ENCODE data around the gene TNFRSF1B.
A peak's percentile ranks its signal among the peaks of the same experiment; 100 is the strongest.

TNFRSF1B gene

GRCh38 chr1:12157366-12158231 is 9.2 kb upstream of the TNFRSF1B start:
- DNase-seq (ENCODE audit: low read depth in 1 of 2, low spot score in 1 of 2), result no peak

DNA sequence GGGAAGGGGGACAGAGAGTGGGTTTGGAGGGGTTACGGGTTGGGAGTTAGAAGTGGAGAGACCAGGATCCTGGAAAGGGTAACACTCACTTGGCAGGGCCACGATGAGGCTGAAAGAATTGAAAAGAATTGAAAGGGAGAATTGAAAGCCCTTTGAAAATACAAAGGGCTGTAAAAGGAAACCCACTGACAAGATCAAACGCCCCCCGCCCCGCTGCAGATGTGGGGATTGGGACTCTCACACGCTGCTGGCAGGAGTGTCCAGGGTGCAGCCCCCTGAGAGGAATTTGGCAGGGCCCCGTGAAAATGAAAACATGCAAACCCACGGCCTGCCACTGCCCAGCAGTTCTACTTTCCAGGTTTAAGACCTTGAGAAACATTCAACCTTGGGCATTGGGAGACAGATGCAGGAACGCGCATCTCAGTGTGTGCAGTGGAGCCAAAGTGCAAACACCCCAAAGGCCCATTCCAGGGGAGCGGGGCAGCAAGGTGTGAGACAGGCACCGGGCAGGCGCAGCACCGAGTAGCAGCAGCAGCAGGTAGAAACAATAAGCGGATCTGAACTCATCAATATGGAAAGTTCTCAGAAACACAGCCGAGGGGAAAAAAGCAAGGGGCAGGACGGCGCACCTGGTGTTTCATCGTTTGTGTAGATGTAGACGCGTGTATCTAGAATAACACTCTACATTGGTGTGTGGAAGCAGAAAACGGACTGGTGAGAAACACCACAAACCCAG is 8.3 kb upstream of the TNFRSF1B start:
- DNase-seq (ENCODE audit: low read depth in 1 of 2, low spot score in 1 of 2), result no peak

GRCh38 chr1:12159816-12160215 is 7.0 kb upstream of the TNFRSF1B start:
- no peak for DNase-seq (ENCODE audit: low read depth in 1 of 2, low spot score in 1 of 2)

DNA sequence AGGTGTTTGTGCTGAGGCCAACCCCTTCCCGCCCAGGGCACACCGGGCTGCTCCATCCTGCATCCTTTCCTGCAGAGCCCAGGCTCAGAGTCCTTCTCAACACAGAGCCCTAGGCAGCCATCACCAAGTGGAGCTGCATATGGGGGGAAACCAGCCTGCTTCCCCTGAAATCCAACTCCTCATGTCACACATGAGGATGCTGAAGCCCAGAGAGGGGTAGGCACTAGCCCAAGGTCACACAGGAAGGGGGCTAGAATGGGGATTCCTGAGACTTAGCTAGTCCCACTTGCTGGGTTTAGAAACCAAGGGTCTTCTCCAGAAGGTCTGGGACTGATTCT is 5.5 kb upstream of the TNFRSF1B start:
- no peak for DNase-seq (ENCODE audit: low read depth in 1 of 2, low spot score in 1 of 2)

GRCh38 chr1:12161662-12162458 is 4.9 kb upstream of the TNFRSF1B start:
- peak; percentile 46 to 55 for DNase-seq (ENCODE audit: low read depth in 1 of 2, low spot score in 1 of 2)

GRCh38 chr1:12162459-12163137 is 4.2 kb upstream of the TNFRSF1B start:
- DNase-seq (ENCODE audit: low read depth in 1 of 2, low spot score in 1 of 2), result no peak

DNA sequence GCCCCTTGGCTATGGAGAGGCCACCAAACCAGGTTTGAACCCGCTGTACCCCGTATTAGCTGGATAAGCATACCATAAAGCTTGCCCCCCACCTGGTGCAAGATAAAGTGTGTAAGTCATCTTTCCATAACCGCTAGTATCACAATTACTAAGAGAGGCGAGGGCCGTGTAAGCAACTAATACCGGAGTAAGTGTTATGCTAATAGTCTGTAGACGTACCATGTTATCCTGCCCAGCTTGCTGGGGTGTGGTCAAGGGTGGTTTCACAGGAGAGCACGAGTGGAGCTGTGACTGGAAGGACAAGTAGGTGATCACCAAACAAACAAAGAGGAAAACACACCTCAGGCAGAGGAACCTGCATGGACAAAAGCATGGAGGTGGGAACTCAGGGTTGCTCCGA is 3.6 kb upstream of the TNFRSF1B start:
- DNase-seq (ENCODE audit: low read depth in 1 of 2, low spot score in 1 of 2), result no peak

- no peak for DNase-seq (ENCODE audit: low read depth in 1 of 2, low spot score in 1 of 2)
These were observed 2.6 kb upstream of the TNFRSF1B start for GRCh38 chr1:12164210-12164609.

GRCh38 chr1:12165342-12165741 is 1.4 kb upstream of the TNFRSF1B start:
- no peak for DNase-seq (ENCODE audit: low read depth in 1 of 2, low spot score in 1 of 2)

- no peak for DNase-seq (ENCODE audit: low read depth in 1 of 2, low spot score in 1 of 2)
These were observed 970 bp downstream of the TNFRSF1B start for GRCh38 chr1:12167493-12168429.

GRCh38 chr1:12168451-12169160 is 1.8 kb downstream of the TNFRSF1B start:
- DNase-seq (ENCODE audit: low read depth in 1 of 2, low spot score in 1 of 2), result no peak

DNA sequence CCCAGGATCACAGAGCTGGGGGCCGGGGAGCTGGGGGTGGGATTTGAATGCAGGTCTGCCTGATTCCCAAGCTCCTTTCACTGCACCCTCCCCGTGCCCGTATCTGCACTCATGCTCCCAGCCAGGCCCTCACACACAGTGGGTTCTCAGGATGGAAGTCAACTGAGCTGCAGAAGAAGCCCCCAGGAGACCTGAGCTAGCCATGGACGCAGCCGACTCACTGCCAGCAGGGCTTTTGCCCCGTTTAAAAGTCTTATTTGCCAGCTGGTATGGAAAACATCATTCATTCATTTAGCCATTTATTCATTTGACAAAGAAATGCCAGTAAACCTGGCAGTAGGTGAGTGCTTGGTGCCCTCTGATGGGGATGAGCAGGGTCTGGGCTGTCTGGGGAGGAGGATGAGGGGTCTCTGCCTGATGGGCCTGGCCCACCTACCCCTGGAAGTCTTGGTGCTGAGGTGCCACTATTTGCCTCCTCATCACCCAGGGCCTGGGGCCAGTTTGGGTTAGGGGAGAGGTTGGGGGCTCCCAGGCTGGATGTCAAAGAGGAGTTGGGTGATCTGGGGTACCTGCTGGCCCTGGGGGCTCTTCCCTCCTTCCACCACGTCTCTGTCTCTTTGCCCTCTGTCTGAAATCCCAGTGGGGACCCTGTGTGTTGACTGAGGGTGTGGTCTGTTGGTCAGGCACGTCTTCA is 2.8 kb downstream of the TNFRSF1B start:
- DNase-seq (ENCODE audit: low read depth in 1 of 2, low spot score in 1 of 2), result no peak

- no peak for DNase-seq (ENCODE audit: low read depth in 1 of 2, low spot score in 1 of 2)
These were observed 3.5 kb downstream of the TNFRSF1B start for GRCh38 chr1:12170263-12170671.

- DNase-seq (ENCODE audit: low read depth in 1 of 2, low spot score in 1 of 2), result no peak
These were observed 4.6 kb downstream of the TNFRSF1B start for GRCh38 chr1:12171206-12172041.

DNA sequence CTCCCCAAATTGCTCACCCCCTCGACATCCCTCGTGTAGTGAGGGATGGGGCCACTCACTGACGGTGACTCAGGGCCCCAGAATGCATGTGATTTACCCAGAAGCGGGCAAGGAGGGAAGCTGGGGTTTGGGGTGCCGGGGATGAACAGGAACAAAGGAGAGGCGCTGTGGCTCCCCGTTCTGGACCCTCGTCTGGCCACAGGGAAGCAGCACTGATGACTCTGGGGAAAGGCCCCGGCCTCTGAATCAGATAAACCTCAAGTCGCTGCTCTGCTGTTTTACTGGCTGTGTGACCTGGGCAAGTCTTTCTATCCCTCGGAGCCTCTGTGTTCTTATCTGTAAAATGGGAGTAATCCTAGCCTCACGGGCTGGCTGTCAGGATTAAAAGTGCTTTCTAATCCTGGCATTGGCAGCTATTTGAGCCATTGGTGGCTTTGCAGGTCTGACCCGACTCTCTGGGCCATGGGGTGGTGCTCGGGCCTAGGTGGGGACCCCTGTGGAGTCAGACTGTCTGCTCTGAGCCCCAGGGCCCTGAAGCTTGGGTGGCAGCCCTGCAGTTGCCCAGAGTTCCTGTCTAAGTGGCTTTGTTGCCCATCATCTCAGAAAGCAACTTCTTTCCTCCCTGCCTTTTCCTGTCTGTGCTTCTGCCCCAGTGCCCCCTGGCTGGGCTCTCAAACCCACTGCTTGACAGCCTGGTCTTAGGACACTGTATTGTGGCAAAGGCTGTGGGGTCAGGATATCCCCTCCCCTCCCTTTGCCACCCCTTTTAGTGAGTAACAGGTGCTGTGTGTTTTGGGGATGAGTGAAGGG is 5.5 kb downstream of the TNFRSF1B start:
- no peak for DNase-seq (ENCODE audit: low read depth in 1 of 2, low spot score in 1 of 2)

DNA sequence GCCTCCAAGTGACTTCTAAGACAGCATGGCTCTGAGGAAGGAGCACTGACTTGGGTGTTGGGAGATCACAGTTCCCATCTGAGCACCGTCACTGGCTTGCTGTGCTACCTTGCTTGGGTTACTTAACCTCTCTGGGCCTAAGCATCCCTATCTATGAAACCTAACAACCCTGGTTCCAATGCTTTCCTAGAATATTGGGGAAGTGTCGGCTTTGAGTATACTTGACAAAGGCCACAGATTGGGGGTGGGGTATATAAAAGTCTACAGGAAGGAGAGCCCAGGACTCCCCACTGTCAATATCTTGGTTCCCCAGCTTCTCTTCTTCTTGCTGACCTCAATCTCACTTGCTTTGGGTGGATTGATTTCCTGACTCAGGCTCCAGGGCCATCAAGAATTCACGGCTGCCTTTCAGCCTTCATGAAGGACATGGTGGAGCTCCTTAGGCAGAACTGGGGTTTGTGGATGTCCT is 6.3 kb downstream of the TNFRSF1B start:
- DNase-seq (ENCODE audit: low read depth in 1 of 2, low spot score in 1 of 2), result no peak

DNA sequence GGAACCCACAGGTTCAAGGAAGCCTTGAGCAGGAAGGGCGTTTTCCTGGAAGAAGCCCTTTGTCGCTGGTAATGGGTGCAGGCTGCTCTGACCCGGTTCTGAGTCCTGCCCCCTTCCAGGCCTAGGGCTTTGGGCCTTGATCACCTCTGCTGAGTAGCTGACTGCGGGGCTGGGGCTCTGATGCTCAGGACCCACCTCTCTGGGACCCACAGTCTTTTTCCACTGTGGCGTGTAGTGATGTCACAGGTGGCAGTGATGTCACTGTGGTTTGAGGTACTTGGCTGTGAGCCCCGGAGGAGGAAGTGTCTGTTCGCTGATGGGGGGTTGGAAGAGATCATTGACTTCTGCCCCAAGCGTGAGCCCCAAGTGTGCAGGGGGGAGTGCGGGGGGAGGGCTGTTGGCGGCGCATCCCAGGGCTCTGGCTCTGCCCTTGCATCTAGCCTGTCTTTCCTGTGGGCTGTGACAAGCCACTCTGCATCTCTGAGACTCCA is 6.9 kb downstream of the TNFRSF1B start:
- DNase-seq (ENCODE audit: low read depth in 1 of 2, low spot score in 1 of 2), result peak; percentile 57 to 78
